Left colon (tissue), 2 donors: ENCODE results near the gene PHYKPL. TPM values are rescaled to one million over a fixed set of nuclear protein-coding genes. Genes with fewer than 3 reads are reported as not detected.
"Not testable (repeated sequence)": the region's sequence is repeated elsewhere in the genome, so short reads cannot be mapped to it uniquely, and the experiment has no call there.

ENCODE experiments used
- ATAC-seq: fragments of 200-7000 bp; cut with Tn5 transposase; one replicate; pipeline ENCODE4 v1.9.1; 2020; ENCODE audit warnings: mild to moderate bottlenecking, moderate library complexity
- DNase-seq, 2 donors: peaks; one replicate each; pipeline ENCODE4 v3.0.0-alpha.2; 2020
- intact Hi-C, 2 donors: fragments of 100-400 bp; cut with DNase I in 1 of 2; cut with micrococcal nuclease in 1 of 2; formaldehyde crosslinking; loops; one replicate each; pipeline versions ENCODE4 v1.11.2 to v1.14.0; 2022; cut with DNase I, micrococcal nuclease
- total RNA-seq, 2 donors: library from RNA; stranded (reverse); fragmentation: NEBNext Ultra II Directional; extraction: Animal tissue kit (Norgen Biotek cat#: 25700); gene quantifications; one replicate each; pipeline ENCODE4 v1.2.1, GENCODE V29; 2021
- donor health status: DM: no; HTN: no; CAD: no.
- donor health status: DM: yes; HTN: yes; CAD: no.

Gene PHYKPL
- total RNA-seq, 2 donors from 2014 or later = 157 to 180 TPM

GRCh38 chr5:178201927-178202235 is 30.7 kb downstream of the PHYKPL start:
- DNase-seq (no peak), ATAC-seq (peak; percentile 3)
- intact Hi-C loops = no loop called here

GRCh38 chr5:178201221-178201926 is 31.2 kb downstream of the PHYKPL start:
- DNase-seq (no peak), ATAC-seq (no peak)
- intact Hi-C loops = no loop called here

GRCh38 chr5:178199581-178200434 is 32.8 kb downstream of the PHYKPL start:
- ATAC-seq (no peak), DNase-seq (no peak)
- intact Hi-C loops = no loop called here

- intact Hi-C loops = no loop called here
- ATAC-seq (no peak), DNase-seq (no peak)
Measured at GRCh38 chr5:178198706-178199105, 33.9 kb downstream of the PHYKPL start.

GRCh38 chr5:178198151-178198550 is 34.5 kb downstream of the PHYKPL start:
- ATAC-seq, DNase-seq, intact Hi-C loops: not testable (repeated sequence)

GRCh38 chr5:178196986-178197385 is 35.6 kb downstream of the PHYKPL start:
- DNase-seq (no peak), ATAC-seq (peak; percentile 67)
- intact Hi-C loops = no loop called here

GRCh38 chr5:178196281-178196812 is 36.3 kb downstream of the PHYKPL start:
- ATAC-seq = no peak

GRCh38 chr5:178194026-178194425 is 38.6 kb downstream of the PHYKPL start:
- intact Hi-C loops = no loop called here
- ATAC-seq = no peak
- DNase-seq = no peak

More at GRCh38 chr5:178196281-178196812, 36.3 kb downstream of the PHYKPL start:
- intact Hi-C loops = no loop called here
- no peak for DNase-seq

GRCh38 chr5:178193251-178193809 is 39.3 kb downstream of the PHYKPL start:
- intact Hi-C loops = no loop called here
- no peak for DNase-seq
- no peak for ATAC-seq

- no peak for ATAC-seq
- DNase-seq = no peak
- intact Hi-C loops = no loop called here
Measured at GRCh38 chr5:178192787-178193186, 39.8 kb downstream of the PHYKPL start.

- no peak for DNase-seq
- intact Hi-C loops = no loop called here
- ATAC-seq = no peak
Measured at GRCh38 chr5:178192244-178192643, 40.4 kb downstream of the PHYKPL start.

- intact Hi-C loops = no loop called here
- no peak for DNase-seq
- no peak for ATAC-seq
Measured at GRCh38 chr5:178191661-178192060, 40.9 kb downstream of the PHYKPL start.

- DNase-seq = no peak
- intact Hi-C loops = no loop called here
- ATAC-seq = no peak
Measured at GRCh38 chr5:178189433-178189832, 43.2 kb downstream of the PHYKPL start.

GRCh38 chr5:178187014-178187413 is 45.6 kb downstream of the PHYKPL start, which contains the start of gene GMCL2:
Gene GMCL2 (minus strand): TSS chr5:178187371. CDS start chr5:178187299, 72 bp downstream.
- intact Hi-C loops = no loop called here
- no peak for ATAC-seq
- DNase-seq = no peak

GRCh38 chr5:178186427-178186826 is 46.2 kb downstream of the PHYKPL start:
- intact Hi-C loops = no loop called here
- ATAC-seq (no peak), DNase-seq (no peak)

GRCh38 chr5:178182158-178182876 is 50.3 kb downstream of the PHYKPL start:
- ATAC-seq = peak; percentile 59
- intact Hi-C loops = no loop called here
- no peak for DNase-seq

GRCh38 chr5:178180141-178180863 is 52.3 kb downstream of the PHYKPL start:
- no peak for DNase-seq
- no peak for ATAC-seq
- intact Hi-C loops = no loop called here

GRCh38 chr5:178177569-178177968 is 55.0 kb downstream of the PHYKPL start:
- no peak for DNase-seq
- ATAC-seq = no peak
- intact Hi-C loops = no loop called here
